ENCODE results near the gene S100A6. TPM values are rescaled to one million over a fixed set of nuclear protein-coding genes. Genes with fewer than 3 reads are reported as not detected.
A peak's percentile ranks its signal among the peaks of the same experiment; 100 is the strongest.

The S100A6 gene
- total RNA-seq, 1 experiment from 2014 or later, result 1,633 TPM

DNA sequence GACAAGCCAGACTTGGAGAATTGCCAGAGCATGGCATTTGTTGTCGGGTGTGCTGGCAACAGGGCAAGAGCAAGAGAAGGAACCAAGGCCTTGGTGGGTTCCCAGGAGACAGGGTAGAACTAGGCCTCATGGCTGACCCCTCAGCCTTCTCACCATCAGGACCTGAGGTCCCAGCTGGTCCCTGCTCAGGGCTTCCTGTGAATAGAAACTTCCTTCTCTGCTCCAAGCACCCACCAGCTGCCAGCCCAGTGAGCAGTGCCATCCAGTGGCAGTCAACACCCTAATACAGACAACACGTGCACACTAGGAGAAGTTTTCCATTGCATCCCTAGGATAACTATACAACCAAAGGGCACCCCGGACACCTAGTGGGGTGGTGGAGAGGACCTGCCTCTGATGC, 22.8 kb downstream of the S100A6 start:
- no peaks in the 10 kb centered on the region for H3K36me3 ChIP-seq (ENCODE audit: control insufficient read depth in 1 of 2, insufficient read depth in 2 of 2, low read length in 2 of 2)
- no peaks in the 10 kb centered on the region for H3K9me3 ChIP-seq (ENCODE audit: control insufficient read depth in 1 of 2, insufficient read depth in 1 of 2, low read depth in 1 of 2, low read length in 2 of 2)
- CTCF ChIA-PET, result interaction anchor here (1.1 to 2.4 kb wide), 2 partner anchors 20 to 115 kb away, joined by 4 to 7 read pairs; partner anchors contain the start of gene S100A13
- H3K9me2 ChIP-seq (ENCODE audit: insufficient read depth), result no peaks in the 10 kb centered on the region
- no peak for DNase-seq (ENCODE audit: low read depth, low spot score)
- no peak overlapping the region for H3K4me3 ChIP-seq (replicated peaks in 1 of 2; ENCODE audit: low read depth in 1 of 2, low read length in 2 of 2)
- no TSS peak for BruUV-seq (replicated peaks)
- peaks cover 27 to 78% of the 10 kb centered on the region in 2 experiments for H3K4me1 ChIP-seq (ENCODE audit: control insufficient read depth in 1 of 2, insufficient read depth in 2 of 2, low read length in 2 of 2)
- TF ChIP-seq, protein P1, sequence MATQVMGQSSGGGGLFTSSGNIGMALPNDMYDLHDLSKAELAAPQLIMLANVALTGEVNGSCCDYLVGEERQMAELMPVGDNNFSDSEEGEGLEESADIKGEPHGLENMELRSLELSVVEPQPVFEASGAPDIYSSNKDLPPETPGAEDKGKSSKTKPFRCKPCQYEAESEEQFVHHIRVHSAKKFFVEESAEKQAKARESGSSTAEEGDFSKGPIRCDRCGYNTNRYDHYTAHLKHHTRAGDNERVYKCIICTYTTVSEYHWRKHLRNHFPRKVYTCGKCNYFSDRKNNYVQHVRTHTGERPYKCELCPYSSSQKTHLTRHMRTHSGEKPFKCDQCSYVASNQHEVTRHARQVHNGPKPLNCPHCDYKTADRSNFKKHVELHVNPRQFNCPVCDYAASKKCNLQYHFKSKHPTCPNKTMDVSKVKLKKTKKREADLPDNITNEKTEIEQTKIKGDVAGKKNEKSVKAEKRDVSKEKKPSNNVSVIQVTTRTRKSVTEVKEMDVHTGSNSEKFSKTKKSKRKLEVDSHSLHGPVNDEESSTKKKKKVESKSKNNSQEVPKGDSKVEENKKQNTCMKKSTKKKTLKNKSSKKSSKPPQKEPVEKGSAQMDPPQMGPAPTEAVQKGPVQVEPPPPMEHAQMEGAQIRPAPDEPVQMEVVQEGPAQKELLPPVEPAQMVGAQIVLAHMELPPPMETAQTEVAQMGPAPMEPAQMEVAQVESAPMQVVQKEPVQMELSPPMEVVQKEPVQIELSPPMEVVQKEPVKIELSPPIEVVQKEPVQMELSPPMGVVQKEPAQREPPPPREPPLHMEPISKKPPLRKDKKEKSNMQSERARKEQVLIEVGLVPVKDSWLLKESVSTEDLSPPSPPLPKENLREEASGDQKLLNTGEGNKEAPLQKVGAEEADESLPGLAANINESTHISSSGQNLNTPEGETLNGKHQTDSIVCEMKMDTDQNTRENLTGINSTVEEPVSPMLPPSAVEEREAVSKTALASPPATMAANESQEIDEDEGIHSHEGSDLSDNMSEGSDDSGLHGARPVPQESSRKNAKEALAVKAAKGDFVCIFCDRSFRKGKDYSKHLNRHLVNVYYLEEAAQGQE (IDR thresholded peaks at IDR 0.05; ENCODE audit: low read depth), result no peak
- TF ChIP-seq EZH2 (IDR thresholded peaks at IDR 0.05), result no peak
- peak; percentile 52 for TF ChIP-seq RAD21 (IDR thresholded peaks at IDR 0.05; ENCODE audit: low read depth)
- TF ChIP-seq, protein P2, sequence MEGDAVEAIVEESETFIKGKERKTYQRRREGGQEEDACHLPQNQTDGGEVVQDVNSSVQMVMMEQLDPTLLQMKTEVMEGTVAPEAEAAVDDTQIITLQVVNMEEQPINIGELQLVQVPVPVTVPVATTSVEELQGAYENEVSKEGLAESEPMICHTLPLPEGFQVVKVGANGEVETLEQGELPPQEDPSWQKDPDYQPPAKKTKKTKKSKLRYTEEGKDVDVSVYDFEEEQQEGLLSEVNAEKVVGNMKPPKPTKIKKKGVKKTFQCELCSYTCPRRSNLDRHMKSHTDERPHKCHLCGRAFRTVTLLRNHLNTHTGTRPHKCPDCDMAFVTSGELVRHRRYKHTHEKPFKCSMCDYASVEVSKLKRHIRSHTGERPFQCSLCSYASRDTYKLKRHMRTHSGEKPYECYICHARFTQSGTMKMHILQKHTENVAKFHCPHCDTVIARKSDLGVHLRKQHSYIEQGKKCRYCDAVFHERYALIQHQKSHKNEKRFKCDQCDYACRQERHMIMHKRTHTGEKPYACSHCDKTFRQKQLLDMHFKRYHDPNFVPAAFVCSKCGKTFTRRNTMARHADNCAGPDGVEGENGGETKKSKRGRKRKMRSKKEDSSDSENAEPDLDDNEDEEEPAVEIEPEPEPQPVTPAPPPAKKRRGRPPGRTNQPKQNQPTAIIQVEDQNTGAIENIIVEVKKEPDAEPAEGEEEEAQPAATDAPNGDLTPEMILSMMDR (IDR thresholded peaks at IDR 0.05 in 2 of 3, conservative IDR thresholded peaks at IDR 0.05 in 1 of 3; ENCODE audit: borderline replicate concordance in 1 of 3, insufficient read depth in 1 of 3, low read depth in 2 of 3, low read length in 2 of 3), result peak in 2 of 3 experiments; percentile 28 to 29; a peak in 2 of 6 replicates
- TF ChIP-seq YY1 (IDR thresholded peaks at IDR 0.05; ENCODE audit: extremely low read depth, insufficient replicate concordance, low read depth, low read length), result peak; percentile 40
- RAD21 ChIA-PET (ENCODE audit: low non-redundant PET in 1 of 2, low total read pairs in 2 of 2, uncharacterized antibody in 2 of 2, unreplicated experiment in 2 of 2), result interaction anchor here in 1 of 2 experiments (0.6 kb wide), 1 partner anchor 94 kb away, joined by 4 read pairs; no protein-coding TSS in a partner anchor
- H4K20me1 ChIP-seq (ENCODE audit: insufficient read depth), result no peaks in the 10 kb centered on the region
- H3K79me2 ChIP-seq (ENCODE audit: insufficient read depth, low read length), result no peaks in the 10 kb centered on the region
- H3K9ac ChIP-seq (ENCODE audit: low read length), result no peak overlapping the region
- no peak overlapping the region for H2AFZ ChIP-seq (ENCODE audit: low read depth, low read length, poor library complexity, severe bottlenecking)
- peak; percentile 10; the same call in 1 of the 2 replicates for ATAC-seq
- intact Hi-C loops (cut with micrococcal nuclease), result loop anchor here (2.0 kb wide), 1 partner anchor 20 kb away; no protein-coding TSS in a partner anchor
- peak overlapping the region; percentile 17; the same call in 1 of the 2 replicates for H3K4me2 ChIP-seq (ENCODE audit: low read length)
- no peaks in the 10 kb centered on the region for H3K27me3 ChIP-seq (ENCODE audit: insufficient read depth, low read length)
- POLR2A ChIA-PET, result no interaction called here
- H3K27ac ChIP-seq (ENCODE audit: low read depth, low read length), result peak overlapping the region; percentile 6; the same call in 1 of the 2 replicates

Data from HCT116 (cell line).